H1 (cell line): ENCODE results near the gene OR4K5. TPM values are rescaled to one million over a fixed set of nuclear protein-coding genes. Genes with fewer than 3 reads are reported as not detected.

Experiments
- CTCF ChIA-PET: fragments of 300-600 bp; sonication (Branson Sonifier 250); formaldehyde crosslinking; loops from one replicate; lab custom pipeline; 2021; ENCODE audit not compliant: partially characterized antibody; lab: Charles Lee
- POLR2A ChIA-PET: fragments of 300-600 bp; sonication (Branson Sonifier 250); formaldehyde crosslinking; loops from one replicate; lab custom pipeline; 2021; ENCODE audit warnings: inconsistent platforms; ENCODE audit not compliant: partially characterized antibody; lab: Charles Lee
- DNase-seq, 2 experiments: peaks; one replicate each; pipeline versions ENCODE4 v3.0.0 to v3.0.0-alpha.2; 2010 to 2022; ENCODE audit warnings: low spot score in 2 of 2, low read depth in 1 of 2, mixed read lengths in 1 of 2
- FAIRE-seq: peaks from 2 replicates; lab custom pipeline; 2011; peaks lifted over from hg19 to GRCh38; lab: Jason Lieb, UNC
- H2AFZ ChIP-seq: 2 replicates; pipeline ENCODE4 v1.8.1; 2012; ENCODE audit warnings: low read length, inconsistent platforms
- H2AK5ac ChIP-seq: 2 replicates; pipeline ENCODE4 v1.6.1; 2013; ENCODE audit warnings: low read depth, low read length
- H2BK120ac ChIP-seq: replicated peaks from 2 replicates; pipeline ENCODE3; 2013; ENCODE audit warnings: low read depth, low read length, inconsistent platforms
- H2BK12ac ChIP-seq: 2 replicates; pipeline ENCODE4 v1.6.1; 2013; ENCODE audit warnings: low read depth, low read length
- H2BK15ac ChIP-seq: 2 replicates; pipeline ENCODE4 v1.6.1; 2013; ENCODE audit warnings: low read length
- H2BK20ac ChIP-seq: 2 replicates; pipeline ENCODE4 v1.6.1; 2013; ENCODE audit warnings: low read length
- H2BK5ac ChIP-seq: 2 replicates; pipeline ENCODE4 v1.6.1; 2013; ENCODE audit warnings: low read depth, low read length
- H3K14ac ChIP-seq: 2 replicates; pipeline ENCODE4 v1.6.1; 2013; ENCODE audit warnings: inconsistent platforms; ENCODE audit not compliant: insufficient read length
- H3K18ac ChIP-seq: 2 replicates; pipeline ENCODE4 v1.6.1; 2013; ENCODE audit warnings: low read length; ENCODE audit errors: extremely low read depth
- H3K23ac ChIP-seq: 2 replicates; pipeline ENCODE4 v1.6.1; 2013; ENCODE audit warnings: inconsistent platforms; ENCODE audit not compliant: insufficient read length
- H3K23me2 ChIP-seq: 2 replicates; pipeline ENCODE4 v1.6.1; 2013; ENCODE audit warnings: low read depth, low read length
- H3K27ac ChIP-seq: 2 replicates; pipeline ENCODE4 v1.6.1; 2011; ENCODE audit warnings: low read depth, low read length, inconsistent platforms
- H3K27me3 ChIP-seq, 4 experiments: replicated peaks in 1 of 4; 1 replicate in 1 of 4; 2 replicates in 3 of 4; pipeline versions ENCODE4 v1.6.1 to v1.8.1; 2011 to 2013; ENCODE audit warnings: low read length in 3 of 4, mild to moderate bottlenecking in 3 of 4, inconsistent platforms in 2 of 4, mixed read lengths in 2 of 4, moderate library complexity in 1 of 4; ENCODE audit not compliant: control insufficient read depth in 3 of 4, insufficient read depth in 3 of 4; ENCODE audit errors: extremely low read depth in 1 of 4
- H3K36me3 ChIP-seq, 4 experiments: 2 replicates each; pipeline versions ENCODE4 v1.6.1 to v1.8.1; 2011 to 2013; ENCODE audit warnings: mild to moderate bottlenecking in 4 of 4, low read length in 3 of 4, moderate library complexity in 2 of 4, control low read depth in 1 of 4, inconsistent platforms in 1 of 4; ENCODE audit not compliant: insufficient read depth in 4 of 4, control insufficient read depth in 2 of 4
- H3K4ac ChIP-seq: replicated peaks from 2 replicates; pipeline ENCODE3; 2013; ENCODE audit warnings: low read length, low read depth, mixed read lengths, inconsistent platforms; ENCODE audit not compliant: insufficient read length
- H3K4me1 ChIP-seq, 4 experiments: replicated peaks in 1 of 4; 1 replicate in 1 of 4; 2 replicates in 3 of 4; pipeline versions ENCODE4 v1.6.1 to v1.8.1; 2011 to 2013; ENCODE audit warnings: low read length in 3 of 4, inconsistent platforms in 2 of 4, mixed read lengths in 1 of 4; ENCODE audit not compliant: insufficient read depth in 4 of 4, control insufficient read depth in 3 of 4
- H3K4me2 ChIP-seq, 2 experiments: 2 replicates each; pipeline versions ENCODE4 v1.6.1 to v1.8.1; 2011 to 2013; ENCODE audit warnings: low read depth in 2 of 2, low read length in 2 of 2, control low read depth in 1 of 2, inconsistent platforms in 1 of 2, mild to moderate bottlenecking in 1 of 2; ENCODE audit not compliant: insufficient read depth in 1 of 2
- H3K4me3 ChIP-seq, 4 experiments: fragments of 200-600, 300-600 bp in 1 of 4; sonication (generic), shearing (Covaris generic), sonication (Bioruptor Twin) in 1 of 4; 2 replicates each; pipeline versions ENCODE4 v1.5.1 to v1.8.1; 2011 to 2016; ENCODE audit warnings: low read length in 4 of 4, low read depth in 3 of 4, control low read depth in 2 of 4, inconsistent platforms in 2 of 4, mild to moderate bottlenecking in 2 of 4, mixed read lengths in 1 of 4, moderate library complexity in 1 of 4; ENCODE audit not compliant: insufficient read depth in 2 of 4; ENCODE audit errors: extremely low read depth in 1 of 4
- H3K56ac ChIP-seq: replicated peaks from 2 replicates; pipeline ENCODE3; 2013; ENCODE audit warnings: low read depth, mild to moderate bottlenecking, mixed read lengths, low read length, inconsistent platforms; ENCODE audit not compliant: insufficient read length
- H3K79me1 ChIP-seq: 2 replicates; pipeline ENCODE4 v1.6.1; 2013; ENCODE audit warnings: low read depth, low read length, control low read depth
- H3K79me2 ChIP-seq, 2 experiments: 2 replicates each; pipeline versions ENCODE4 v1.6.1 to v1.8.1; 2012 to 2013; ENCODE audit warnings: low read length in 2 of 2, mild to moderate bottlenecking in 2 of 2, inconsistent platforms in 1 of 2; ENCODE audit not compliant: insufficient read depth in 2 of 2, control insufficient read depth in 1 of 2
- H3K9ac ChIP-seq, 4 experiments: replicated peaks in 1 of 4; 1 replicate in 1 of 4; 2 replicates in 3 of 4; pipeline versions ENCODE4 v1.6.1 to v1.8.1; 2011 to 2013; ENCODE audit warnings: low read depth in 3 of 4, low read length in 3 of 4, control low read depth in 2 of 4, mild to moderate bottlenecking in 2 of 4, moderate library complexity in 2 of 4, inconsistent platforms in 1 of 4; ENCODE audit errors: extremely low read depth in 1 of 4
- H3K9me3 ChIP-seq, 2 experiments: 2 replicates each; pipeline versions ENCODE4 v1.6.1 to v1.8.1; 2012 to 2013; ENCODE audit warnings: mild to moderate bottlenecking in 2 of 2, moderate library complexity in 2 of 2, control low read depth in 1 of 2, inconsistent platforms in 1 of 2, low read depth in 1 of 2, low read length in 1 of 2, mixed read lengths in 1 of 2; ENCODE audit not compliant: insufficient read depth in 2 of 2
- H4K20me1 ChIP-seq, 2 experiments: replicated peaks in 1 of 2; 2 replicates each; pipeline versions ENCODE3 to v1.8.1; 2011 to 2013; ENCODE audit warnings: inconsistent platforms in 2 of 2, low read length in 2 of 2, mild to moderate bottlenecking in 1 of 2; ENCODE audit not compliant: insufficient read depth in 2 of 2, control insufficient read depth in 1 of 2
- H4K5ac ChIP-seq: 2 replicates; pipeline ENCODE4 v1.6.1; 2013; ENCODE audit warnings: low read length, low read depth, mixed read lengths, inconsistent platforms; ENCODE audit not compliant: insufficient read length
- H4K8ac ChIP-seq: 2 replicates; pipeline ENCODE4 v1.8.0; 2013; ENCODE audit warnings: mild to moderate bottlenecking, moderate library complexity, low read length, inconsistent platforms; ENCODE audit not compliant: insufficient read depth; ENCODE audit errors: extremely low read depth
- H4K91ac ChIP-seq: replicated peaks from 2 replicates; pipeline ENCODE3; 2013; ENCODE audit warnings: low read length, mixed read lengths, inconsistent platforms; ENCODE audit not compliant: insufficient read length
- ATF2 ChIP-seq: IDR thresholded peaks from 2 replicates; pipeline ENCODE4 v1.6.1; 2012; ENCODE audit warnings: low read length, inconsistent platforms
- ATF3 ChIP-seq: IDR thresholded peaks from 2 replicates; pipeline ENCODE4 v1.6.1; 2011; ENCODE audit warnings: low read depth, mild to moderate bottlenecking, low read length; ENCODE audit not compliant: insufficient read depth
- KDM5A ChIP-seq: fragments of 200-600 bp; IDR thresholded peaks from 2 replicates; pipeline ENCODE4 v1.7.1; 2012; ENCODE audit warnings: mild to moderate bottlenecking, low read length, inconsistent platforms, mixed read lengths
- POU5F1 ChIP-seq: IDR thresholded peaks from 2 replicates; pipeline ENCODE4 v1.6.1; 2011; ENCODE audit warnings: low read depth, mild to moderate bottlenecking, low read length, moderate library complexity
- SP4 ChIP-seq: IDR thresholded peaks from 2 replicates; pipeline ENCODE4 v1.6.1; 2012; ENCODE audit warnings: low read length, inconsistent platforms
- TBP ChIP-seq: IDR thresholded peaks from 2 replicates; pipeline ENCODE4 v1.6.1; 2011; ENCODE audit warnings: low read depth, low read length, improper control_type of control experiment
- WGBS, 2 experiments: shearing (Covaris generic) in 1 of 2; methylation state at CpG; one replicate each; pipeline versions ENCODE4 v1.1.6 to v1.1.7; 2013 to 2015; ENCODE audit warnings: low lambda C conversion rate in 2 of 2, mixed read lengths in 2 of 2, inconsistent platforms in 1 of 2, low coverage in 1 of 2, missing lambda C conversion rate in 1 of 2; ENCODE audit not compliant: insufficient replicate concordance in 2 of 2, insufficient coverage in 1 of 2, insufficient read length in 1 of 2; ENCODE audit errors: extremely low coverage in 1 of 2, missing lambda C conversion rate in 1 of 2; 5-methylcytosine and 5-hydroxymethylcytosine counted together
- polyA plus RNA-seq, 7 experiments: library from polyadenylated mRNA; depleted of rRNA in 3 of 7; stranded (reverse) in 5 of 7; unstranded in 2 of 7; fragments of >200 nt in 5 of 7; fragments of 200-250 nt in 2 of 7; gene quantifications; 1 replicate in 5 of 7; 2 replicates in 1 of 7; 4 replicates in 1 of 7; pipeline versions ENCODE4 v1.2.1 to v1.2.3, GENCODE V29; 2011 to 2013; ENCODE audit warnings: missing spikeins in 2 of 7, mixed read lengths in 2 of 7
- total RNA-seq: library from RNA; stranded (reverse); fragmentation: NEBNext Ultra II Directional; extraction: Animal tissue kit (Norgen Biotek cat#: 25700); gene quantifications from 2 replicates; pipeline ENCODE4 v1.2.1, GENCODE V29; 2021

Gene OR4K5
- total and polyA plus RNA-seq, 2 of the 8 experiments (the other 6 are each of a cell fraction or from before 2014, with no cell fraction given): not detected

GRCh38 chr14:19902409-19902808 is 18.0 kb upstream of the OR4K5 start:
- Histone ChIP-seq H2BK5ac (no peak overlapping the region), H3K14ac (no peak overlapping the region), H3K36me3 (no peaks in the 10 kb centered on the region), H3K9ac (no peak overlapping the region), H3K4me2 (no peak overlapping the region), H3K4ac (no peak overlapping the region), H3K9me3 (peaks cover 44 to 53% of the 10 kb centered on the region in 2 experiments), H3K23me2 (no peaks in the 10 kb centered on the region), H3K23ac (no peak overlapping the region), H3K27me3 (no peaks in the 10 kb centered on the region), H3K4me3 (no peak overlapping the region), H2BK12ac (no peak overlapping the region), H3K79me2 (no peaks in the 10 kb centered on the region), H2BK20ac (no peak overlapping the region), H2AFZ (no peak overlapping the region), H3K79me1 (no peaks in the 10 kb centered on the region), H2AK5ac (no peak overlapping the region), H3K4me1 (no peaks in the 10 kb centered on the region), H3K18ac (no peak overlapping the region), H3K27ac (no peak overlapping the region), H3K56ac (no peak overlapping the region), H2BK120ac (no peak overlapping the region), H2BK15ac (no peak overlapping the region), H4K20me1 (no peaks in the 10 kb centered on the region), H4K5ac (no peak overlapping the region), H4K91ac (no peak overlapping the region), H4K8ac (no peak overlapping the region)
- ChIA-PET POLR2A (no interaction called here), CTCF (no interaction called here)
- DNase-seq (no peak), FAIRE-seq (no peak)
- no peak for TF ChIP-seq ATF2
- no peak for TF ChIP-seq KDM5A
- TF ChIP-seq TBP: no peak
- TF ChIP-seq POU5F1: no peak
- no peak for TF ChIP-seq ATF3
- TF ChIP-seq SP4: no peak
- 85% methylated on average over 4 of the region's 4 CpGs; no CpG with 5 or more reads in 1 of the 2 experiments for WGBS, 2 experiments
